VCaP (cell line): ENCODE data around the gene PAAF1.
"Not testable (repeated sequence)": the region's sequence is repeated elsewhere in the genome, so short reads cannot be mapped to it uniquely, and the experiment has no call there.

Experiments used
- H3K27ac ChIP-seq: fragments of 450-650 bp; 2 replicates; pipeline ENCODE4 v1.5.1; 2017
- TF ChIP-seq, protein P1 (sequence below): fragments of 450-650 bp; conservative IDR thresholded peaks from 2 replicates; pipeline ENCODE4 v1.5.1; 2017; ENCODE audit warnings: mild to moderate bottlenecking, moderate library complexity

PAAF1 gene

DNA sequence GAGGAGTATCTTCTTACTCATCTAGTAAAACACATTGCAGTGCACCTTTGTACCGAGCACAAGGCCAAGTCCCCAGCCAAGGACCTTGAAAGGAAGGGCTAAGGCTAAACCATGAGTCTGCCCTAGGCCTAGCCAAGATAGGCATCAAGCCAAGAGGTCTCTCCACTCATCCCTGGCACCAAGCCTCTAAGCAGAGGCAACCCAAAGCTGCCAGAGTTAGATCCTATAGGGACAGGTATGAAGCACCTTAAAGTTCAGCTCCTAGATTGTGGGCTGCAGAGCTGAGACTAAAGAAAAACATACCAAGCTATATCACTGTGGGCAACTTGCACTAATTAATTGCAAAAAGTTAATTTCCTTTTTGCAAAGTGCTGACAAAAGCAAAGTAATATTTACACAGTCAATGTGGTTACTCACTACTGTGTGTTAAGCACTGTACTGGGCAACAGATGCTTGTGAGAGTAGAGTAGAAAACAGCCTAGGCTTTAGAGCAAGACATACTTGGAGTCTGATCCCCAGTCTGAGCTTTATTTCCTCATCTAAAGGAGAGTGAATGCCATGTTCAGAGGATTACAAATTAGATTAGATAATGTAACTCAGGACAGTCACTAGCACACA lies 7.4 kb upstream of the PAAF1 start:
- TF ChIP-seq, protein P1, sequence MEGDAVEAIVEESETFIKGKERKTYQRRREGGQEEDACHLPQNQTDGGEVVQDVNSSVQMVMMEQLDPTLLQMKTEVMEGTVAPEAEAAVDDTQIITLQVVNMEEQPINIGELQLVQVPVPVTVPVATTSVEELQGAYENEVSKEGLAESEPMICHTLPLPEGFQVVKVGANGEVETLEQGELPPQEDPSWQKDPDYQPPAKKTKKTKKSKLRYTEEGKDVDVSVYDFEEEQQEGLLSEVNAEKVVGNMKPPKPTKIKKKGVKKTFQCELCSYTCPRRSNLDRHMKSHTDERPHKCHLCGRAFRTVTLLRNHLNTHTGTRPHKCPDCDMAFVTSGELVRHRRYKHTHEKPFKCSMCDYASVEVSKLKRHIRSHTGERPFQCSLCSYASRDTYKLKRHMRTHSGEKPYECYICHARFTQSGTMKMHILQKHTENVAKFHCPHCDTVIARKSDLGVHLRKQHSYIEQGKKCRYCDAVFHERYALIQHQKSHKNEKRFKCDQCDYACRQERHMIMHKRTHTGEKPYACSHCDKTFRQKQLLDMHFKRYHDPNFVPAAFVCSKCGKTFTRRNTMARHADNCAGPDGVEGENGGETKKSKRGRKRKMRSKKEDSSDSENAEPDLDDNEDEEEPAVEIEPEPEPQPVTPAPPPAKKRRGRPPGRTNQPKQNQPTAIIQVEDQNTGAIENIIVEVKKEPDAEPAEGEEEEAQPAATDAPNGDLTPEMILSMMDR = no peak
- H3K27ac ChIP-seq = peak overlapping the region; percentile 3; the same call in 1 of the 2 replicates

DNA sequence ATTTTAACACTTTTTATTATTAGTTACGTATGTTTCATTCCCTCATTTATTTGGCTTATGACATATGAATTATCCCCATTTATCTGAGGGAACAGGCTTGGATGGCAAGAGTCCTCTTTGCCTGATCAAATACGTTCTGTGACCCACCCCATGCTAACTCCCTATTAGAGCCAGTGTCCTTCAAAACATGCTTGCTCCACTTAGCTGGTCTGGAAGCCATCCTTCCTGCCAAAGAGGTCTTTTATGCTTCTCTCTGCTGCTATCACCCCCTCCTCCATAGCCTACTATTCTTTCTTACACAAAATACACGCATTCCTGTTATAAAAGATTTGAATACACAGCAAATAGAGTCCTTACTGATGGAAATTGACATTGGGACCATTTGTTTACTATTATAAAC lies 6.5 kb upstream of the PAAF1 start:
- TF ChIP-seq, protein P1 = no peak
- H3K27ac ChIP-seq = no peak overlapping the region

DNA sequence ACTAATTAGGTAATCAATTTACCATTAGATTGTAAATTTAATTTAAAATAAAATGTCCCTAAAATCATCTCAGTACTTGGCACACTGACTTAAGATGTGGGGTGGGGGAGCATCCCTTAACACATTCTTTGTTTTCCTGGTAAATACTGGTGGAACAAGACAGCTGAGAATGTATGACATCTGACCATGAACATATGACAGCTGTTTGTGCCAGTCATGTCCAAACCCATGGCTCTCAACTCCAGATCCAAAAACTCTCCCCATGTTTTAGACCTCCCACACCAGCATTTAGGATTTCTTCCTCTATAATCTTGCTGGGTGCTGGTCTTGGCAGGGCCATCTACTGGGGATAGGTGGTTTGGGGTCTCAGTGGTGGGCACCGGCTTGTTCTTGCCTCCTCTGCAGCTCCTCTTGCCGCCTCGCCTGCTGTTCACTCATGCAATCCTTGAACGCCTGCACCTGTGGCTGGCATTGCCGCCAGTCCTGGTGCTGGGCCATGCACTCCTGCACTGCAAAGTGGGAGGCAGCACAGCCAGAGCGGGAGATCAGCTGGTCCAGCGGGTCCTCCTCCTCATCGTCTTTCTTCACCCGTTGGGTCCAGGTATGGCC lies 3.9 kb upstream of the PAAF1 start:
- no peak overlapping the region for H3K27ac ChIP-seq
- TF ChIP-seq, protein P1 = no peak

DNA sequence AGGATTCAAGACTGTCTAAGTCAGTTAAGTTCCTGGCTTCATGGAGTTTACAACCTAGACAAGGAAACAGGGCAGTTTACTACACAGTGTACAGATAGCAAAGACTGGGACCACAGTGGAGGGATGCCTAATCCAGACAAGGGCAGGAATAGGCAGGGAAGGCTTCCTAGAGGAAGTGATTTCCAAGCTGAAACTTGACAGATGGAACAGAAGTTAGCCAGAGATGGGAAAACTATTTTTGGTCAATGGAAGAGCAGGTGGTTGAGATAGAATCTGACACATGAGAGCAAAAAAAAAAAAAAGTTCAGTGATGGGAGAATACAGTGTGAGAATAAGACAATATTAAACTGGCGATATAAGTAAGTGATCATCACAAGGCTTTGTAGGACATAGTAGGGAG lies 1.4 kb upstream of the PAAF1 start:
- peak overlapping the region; percentile 95 for H3K27ac ChIP-seq
- TF ChIP-seq, protein P1 = no peak

DNA sequence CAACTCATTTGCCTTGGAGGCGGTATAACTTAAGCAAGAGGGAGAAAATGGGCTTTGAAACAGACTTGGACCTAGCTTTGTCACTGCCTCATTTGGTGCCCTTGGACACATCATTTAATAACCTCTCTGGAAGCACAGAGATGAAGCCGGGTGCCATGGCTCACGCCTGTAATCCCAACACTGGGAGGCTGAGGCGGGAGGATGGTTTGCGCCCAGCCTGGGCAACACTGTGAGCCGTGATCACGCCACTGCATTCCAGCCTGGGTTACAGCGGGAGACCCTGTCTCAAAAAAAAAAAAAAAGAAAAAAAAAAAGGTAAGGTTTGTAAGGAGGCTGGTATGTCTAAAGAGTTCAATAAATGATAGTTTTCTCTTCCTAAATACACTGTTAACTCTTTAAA lies 959 bp upstream of the PAAF1 start:
- TF ChIP-seq, protein P1 = no peak
- peak overlapping the region; percentile 95 for H3K27ac ChIP-seq

DNA sequence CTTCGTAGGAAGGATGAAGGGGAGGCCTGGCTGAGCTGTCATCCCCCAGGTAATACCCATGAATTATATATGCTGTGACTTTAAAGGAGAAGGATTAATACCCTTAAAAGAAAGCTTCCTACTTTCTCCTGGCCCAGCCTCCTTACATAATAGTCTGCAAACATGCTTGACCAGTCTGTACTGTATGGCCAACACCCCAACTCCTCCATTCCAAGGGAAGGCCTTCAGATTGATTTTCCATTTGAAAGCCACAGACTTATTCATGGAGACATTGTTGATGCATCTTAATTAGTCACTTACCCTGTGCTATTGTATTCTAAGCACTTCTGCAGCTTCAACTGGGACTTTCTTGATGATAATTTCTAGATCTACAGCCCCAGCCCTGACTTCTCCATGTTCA lies 2.0 kb downstream of the PAAF1 start:
- TF ChIP-seq, protein P1 = no peak

DNA sequence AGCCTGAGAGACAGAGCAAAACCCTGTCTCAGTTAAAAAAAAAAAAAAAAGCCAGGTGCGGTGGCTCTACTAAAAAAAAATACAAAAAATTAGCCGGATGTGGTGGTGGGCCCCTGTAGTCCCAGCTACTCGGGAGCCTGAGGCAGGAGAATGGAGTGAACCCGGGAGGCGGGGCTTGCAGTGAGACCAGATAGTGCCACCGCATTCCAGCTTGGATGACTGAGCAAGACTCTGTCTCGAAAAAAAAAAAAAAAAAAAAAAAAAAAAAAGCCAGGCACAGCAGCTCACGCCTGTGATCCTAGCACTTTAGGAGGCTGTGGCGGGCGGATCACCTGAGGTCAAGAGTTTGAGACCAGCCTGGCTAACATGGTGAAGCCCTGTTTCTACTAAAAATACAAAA lies 3.6 kb downstream of the PAAF1 start:
- H3K27ac ChIP-seq = not testable (repeated sequence)

More for the DNA sequence above, 2.0 kb downstream of the PAAF1 start:
- H3K27ac ChIP-seq = no peak overlapping the region

DNA sequence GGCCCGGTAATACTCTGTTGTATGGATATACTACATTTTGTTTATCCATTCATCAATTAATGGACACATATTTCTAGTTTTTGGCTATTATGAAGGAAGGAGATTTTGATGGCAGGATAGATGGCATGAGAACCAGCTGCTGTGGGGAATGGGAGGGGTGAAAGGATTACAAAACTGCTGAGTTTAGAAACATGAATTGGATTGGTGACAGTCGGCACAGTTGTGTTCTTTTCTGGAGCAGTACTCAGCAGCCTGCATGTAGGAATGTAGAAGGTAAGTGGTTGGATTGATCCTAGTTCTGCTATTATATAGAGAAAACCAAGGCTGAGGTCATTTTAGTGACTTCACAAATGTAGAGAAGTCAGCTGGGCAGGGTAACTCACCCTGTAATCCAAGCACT lies 7.1 kb downstream of the PAAF1 start:
- TF ChIP-seq, protein P1 = no peak
- no peak overlapping the region for H3K27ac ChIP-seq
